HG03135 (cell line): Measurements from ENCODE around the gene RIN2.

Experiments
- ATAC-seq: cut with Tn5 transposase; IDR thresholded peaks from one replicate; pipeline ENCODE4 v1.9.1; 2021; ENCODE audit warnings: mild to moderate bottlenecking, moderate library complexity; ENCODE audit not compliant: unreplicated experiment

RIN2 gene

GRCh38 chr20:19761841-19762240 lies 3.8 kb downstream of the RIN2 start:
- ATAC-seq: no peak

- no peak for ATAC-seq
These were observed 6.1 kb downstream of the RIN2 start for GRCh38 chr20:19764207-19764606.

GRCh38 chr20:19765266-19765665 lies 7.2 kb downstream of the RIN2 start:
- no peak for ATAC-seq

- no peak for ATAC-seq
These were observed 7.9 kb downstream of the RIN2 start for GRCh38 chr20:19765913-19766312.

GRCh38 chr20:19767070-19767469 lies 9.0 kb downstream of the RIN2 start:
- no peak for ATAC-seq

GRCh38 chr20:19768325-19768842 lies 10.3 kb downstream of the RIN2 start:
- ATAC-seq: no peak

GRCh38 chr20:19769507-19769906 lies 11.4 kb downstream of the RIN2 start:
- ATAC-seq: no peak

- no peak for ATAC-seq
These were observed 12.3 kb downstream of the RIN2 start for GRCh38 chr20:19770375-19770774.

GRCh38 chr20:19771031-19771430 lies 13.0 kb downstream of the RIN2 start:
- no peak for ATAC-seq

- ATAC-seq: no peak
These were observed 15.4 kb downstream of the RIN2 start for GRCh38 chr20:19773471-19773870.

GRCh38 chr20:19774135-19774933 lies 16.3 kb downstream of the RIN2 start:
- ATAC-seq: no peak

GRCh38 chr20:19775353-19776253 lies 17.5 kb downstream of the RIN2 start:
- ATAC-seq: no peak

- no peak for ATAC-seq
These were observed 19.3 kb downstream of the RIN2 start for GRCh38 chr20:19777315-19777714.

GRCh38 chr20:19777981-19778380 lies 19.9 kb downstream of the RIN2 start:
- no peak for ATAC-seq

GRCh38 chr20:19778404-19778803 lies 20.3 kb downstream of the RIN2 start:
- ATAC-seq: no peak

- no peak for ATAC-seq
These were observed 21.6 kb downstream of the RIN2 start for GRCh38 chr20:19779634-19780033.

GRCh38 chr20:19780261-19780660 lies 22.2 kb downstream of the RIN2 start:
- ATAC-seq: no peak

- ATAC-seq: no peak
These were observed 23.2 kb downstream of the RIN2 start for GRCh38 chr20:19781235-19781634.

GRCh38 chr20:19782669-19783068 lies 24.6 kb downstream of the RIN2 start:
- no peak for ATAC-seq

GRCh38 chr20:19783966-19784401 lies 25.9 kb downstream of the RIN2 start:
- ATAC-seq: no peak

- ATAC-seq: no peak
These were observed 26.6 kb downstream of the RIN2 start for GRCh38 chr20:19784511-19785172.
